Astrocyte of the cerebellum (primary cell): ENCODE data around the gene STXBP6.
"Not testable (repeated sequence)": the region's sequence is repeated elsewhere in the genome, so short reads cannot be mapped to it uniquely, and the experiment has no call there.

Experiments
- DNase-seq: peaks from one replicate; pipeline ENCODE4 v3.0.0-alpha.2; 2011; ENCODE audit warnings: low read depth
- H3K4me3 ChIP-seq: 2 replicates; pipeline ENCODE4 v1.5.1; 2011; ENCODE audit warnings: mild to moderate bottlenecking, low read depth, low read length, moderate library complexity
- CTCF ChIP-seq: IDR thresholded peaks from 2 replicates; pipeline ENCODE4 v1.5.1; 2012; ENCODE audit warnings: low read length, low read depth, moderate library complexity, mild to moderate bottlenecking; ENCODE audit errors: missing control alignments
- in situ Hi-C: cut with HindIII; loops from 2 replicates; pipeline ENCODE4 v1.10.0; 2017; ENCODE audit warnings: low sequenced_read_pairs

The STXBP6 gene

GRCh38 chr14:24965578-24965933 is 84.4 kb downstream of the STXBP6 start:
- TF ChIP-seq CTCF = no peak
- no peak overlapping the region for H3K4me3 ChIP-seq
- no peak for DNase-seq
- in situ Hi-C loops = no loop called here

GRCh38 chr14:24964591-24964990 is 85.4 kb downstream of the STXBP6 start:
- H3K4me3 ChIP-seq = no peak overlapping the region
- DNase-seq = no peak
- in situ Hi-C loops = no loop called here
- no peak for TF ChIP-seq CTCF

- DNase-seq = no peak
- in situ Hi-C loops = no loop called here
- no peak for TF ChIP-seq CTCF
- H3K4me3 ChIP-seq = no peak overlapping the region
Measured at GRCh38 chr14:24964048-24964447, 85.9 kb downstream of the STXBP6 start.

GRCh38 chr14:24962118-24962517 is 87.8 kb downstream of the STXBP6 start:
- H3K4me3 ChIP-seq, DNase-seq, in situ Hi-C loops: not testable (repeated sequence)

- no peak overlapping the region for H3K4me3 ChIP-seq
- DNase-seq = peak; percentile 6
- in situ Hi-C loops = no loop called here
- TF ChIP-seq CTCF = no peak
Measured at GRCh38 chr14:24960816-24961215, 89.1 kb downstream of the STXBP6 start.

- in situ Hi-C loops = no loop called here
Measured at GRCh38 chr14:24959791-24960331, 90.1 kb downstream of the STXBP6 start.

GRCh38 chr14:24958271-24958670 is 91.7 kb downstream of the STXBP6 start:
- TF ChIP-seq CTCF = no peak
- DNase-seq = no peak
- in situ Hi-C loops = no loop called here
- no peak overlapping the region for H3K4me3 ChIP-seq

More at GRCh38 chr14:24959791-24960331, 90.1 kb downstream of the STXBP6 start:
- no peak overlapping the region for H3K4me3 ChIP-seq
- no peak for TF ChIP-seq CTCF
- no peak for DNase-seq
